Airway epithelial cell (primary cell): ENCODE results near the gene TMEM87B. TPM values are rescaled to one million over a fixed set of nuclear protein-coding genes. Genes with fewer than 3 reads are reported as not detected.

Experiments used
- total RNA-seq: library from RNA; depleted of rRNA; stranded (reverse); fragments of >200 nt; gene quantifications from 2 replicates; pipeline ENCODE4 v1.2.3, GENCODE V29; 2015

TMEM87B gene
- total RNA-seq = 14.9 and 15.3 TPM in 2 replicates

GRCh38 chr2:112054847-112055729 lies at the start of gene TMEM87B:
TMEM87B (plus strand) TSS chr2:112055269; CDS start chr2:112055592, 323 bp downstream.

GRCh38 chr2:112138159-112139032 lies 83.3 kb downstream of the TMEM87B start, which contains the start of gene FBLN7:
FBLN7 (plus strand) TSS chr2:112138385; CDS start chr2:112138656, 271 bp downstream.

Other genes with a start within 250 kb of the TMEM87B start
- gene ANAPC1, start 171.1 kb upstream of the TMEM87B start, total RNA-seq = 40.8 and 45.4 TPM in 2 replicates
- gene MERTK, start 156.7 kb upstream of the TMEM87B start, total RNA-seq = 2.3 and 2.8 TPM in 2 replicates
- 0.14 TPM in 1 of 2 replicates, not detected in the other for gene FBLN7, start 83.1 kb downstream of the TMEM87B start, total RNA-seq
- gene ZC3H8, start 199.8 kb downstream of the TMEM87B start, total RNA-seq = 4.3 and 4.5 TPM in 2 replicates
- gene ZC3H6, start 220.3 kb downstream of the TMEM87B start, total RNA-seq = 0.98 and 2.1 TPM in 2 replicates